Trophoblast cell (in vitro differentiated cells and primary cell): ENCODE measurements around the gene MTM1.
A peak's percentile ranks its signal among the peaks of the same experiment; 100 is the strongest.

Experiments
- DNase-seq, 2 donors: peaks; one replicate each; pipeline ENCODE4 v3.0.0-alpha.2; 2016
- H2AFZ ChIP-seq: 2 replicates; pipeline ENCODE4 v1.6.1; 2013; ENCODE audit warnings: low read length, moderate library complexity, mild to moderate bottlenecking; ENCODE audit not compliant: insufficient read depth, poor library complexity
- H2AK5ac ChIP-seq: 2 replicates; pipeline ENCODE4 v1.6.1; 2013; ENCODE audit warnings: mild to moderate bottlenecking, low read length
- H2BK120ac ChIP-seq: 2 replicates; pipeline ENCODE4 v1.6.1; 2013; ENCODE audit warnings: low read length, mild to moderate bottlenecking, moderate library complexity; ENCODE audit not compliant: insufficient read depth, poor library complexity
- H2BK12ac ChIP-seq: 2 replicates; pipeline ENCODE4 v1.6.1; 2013; ENCODE audit warnings: mild to moderate bottlenecking, low read length, moderate library complexity
- H2BK5ac ChIP-seq: 2 replicates; pipeline ENCODE4 v1.6.1; 2013; ENCODE audit warnings: low read length, low read depth, moderate library complexity, mild to moderate bottlenecking; ENCODE audit not compliant: poor library complexity
- H3K14ac ChIP-seq: 2 replicates; pipeline ENCODE4 v1.6.1; 2013; ENCODE audit warnings: mild to moderate bottlenecking, low read length
- H3K18ac ChIP-seq: 2 replicates; pipeline ENCODE4 v1.6.1; 2013; ENCODE audit warnings: mild to moderate bottlenecking, low read length
- H3K23ac ChIP-seq: 2 replicates; pipeline ENCODE4 v1.6.1; 2013; ENCODE audit warnings: low read length
- H3K27ac ChIP-seq: 2 replicates; pipeline ENCODE4 v1.5.1; 2013; ENCODE audit warnings: low read depth, mild to moderate bottlenecking, inconsistent platforms, low read length, moderate library complexity
- H3K27me3 ChIP-seq: 2 replicates; pipeline ENCODE4 v1.6.1; 2013; ENCODE audit warnings: inconsistent platforms, mild to moderate bottlenecking, low read length, moderate library complexity; ENCODE audit not compliant: insufficient read depth
- H3K36me3 ChIP-seq, 2 experiments: 1 replicate in 1 of 2; 2 replicates in 1 of 2; pipeline ENCODE4 v1.6.1; 2013; ENCODE audit warnings: low read length in 2 of 2, mild to moderate bottlenecking in 2 of 2, moderate library complexity in 1 of 2; ENCODE audit not compliant: insufficient read depth in 2 of 2, control insufficient read depth in 1 of 2
- H3K4ac ChIP-seq: 2 replicates; pipeline ENCODE4 v1.6.1; 2013; ENCODE audit warnings: low read depth, mild to moderate bottlenecking, low read length, moderate library complexity
- H3K4me1 ChIP-seq, 2 experiments: 1 replicate in 1 of 2; 2 replicates in 1 of 2; pipeline ENCODE4 v1.6.1; 2013; ENCODE audit warnings: low read length in 2 of 2, mild to moderate bottlenecking in 2 of 2, moderate library complexity in 1 of 2; ENCODE audit not compliant: insufficient read depth in 2 of 2, control insufficient read depth in 1 of 2
- H3K4me2 ChIP-seq: 2 replicates; pipeline ENCODE4 v1.6.1; 2013; ENCODE audit warnings: inconsistent platforms, mild to moderate bottlenecking, low read length, moderate library complexity
- H3K4me3 ChIP-seq: 2 replicates; pipeline ENCODE4 v1.5.1; 2013; ENCODE audit warnings: mild to moderate bottlenecking, low read depth, low read length, inconsistent platforms
- H3K79me1 ChIP-seq: one replicate; pipeline ENCODE4 v1.6.1; 2013; ENCODE audit warnings: low read length
- H3K79me2 ChIP-seq: 2 replicates; pipeline ENCODE4 v1.6.1; 2013; ENCODE audit warnings: low read length, mild to moderate bottlenecking; ENCODE audit not compliant: control insufficient read depth, insufficient read depth, poor library complexity
- H3K9ac ChIP-seq: 2 replicates; pipeline ENCODE4 v1.6.1; 2013; ENCODE audit warnings: mild to moderate bottlenecking, low read length
- H3K9me3 ChIP-seq: 2 replicates; pipeline ENCODE4 v1.6.1; 2013; ENCODE audit warnings: low read depth, mild to moderate bottlenecking, control low read depth, inconsistent platforms, low read length; ENCODE audit not compliant: insufficient read depth
- H4K12ac ChIP-seq: 2 replicates; pipeline ENCODE4 v1.6.1; 2013; ENCODE audit warnings: low read depth, mild to moderate bottlenecking, low read length, moderate library complexity
- H4K8ac ChIP-seq: 2 replicates; pipeline ENCODE4 v1.6.1; 2013; ENCODE audit warnings: low read depth, mild to moderate bottlenecking, low read length, moderate library complexity
- H4K91ac ChIP-seq: one replicate; pipeline ENCODE4 v1.6.1; 2013; ENCODE audit warnings: low read depth, mild to moderate bottlenecking, low read length, moderate library complexity
- WGBS: extraction: QIAGEN DNeasy Blood & Tissue Kit; methylation state at CpG from one replicate; pipeline ENCODE4 v1.1.7; 2013; ENCODE audit warnings: missing lambda C conversion rate; ENCODE audit not compliant: insufficient read length, insufficient coverage; ENCODE audit errors: extremely low coverage; 5-methylcytosine and 5-hydroxymethylcytosine counted together

Gene MTM1

DNA sequence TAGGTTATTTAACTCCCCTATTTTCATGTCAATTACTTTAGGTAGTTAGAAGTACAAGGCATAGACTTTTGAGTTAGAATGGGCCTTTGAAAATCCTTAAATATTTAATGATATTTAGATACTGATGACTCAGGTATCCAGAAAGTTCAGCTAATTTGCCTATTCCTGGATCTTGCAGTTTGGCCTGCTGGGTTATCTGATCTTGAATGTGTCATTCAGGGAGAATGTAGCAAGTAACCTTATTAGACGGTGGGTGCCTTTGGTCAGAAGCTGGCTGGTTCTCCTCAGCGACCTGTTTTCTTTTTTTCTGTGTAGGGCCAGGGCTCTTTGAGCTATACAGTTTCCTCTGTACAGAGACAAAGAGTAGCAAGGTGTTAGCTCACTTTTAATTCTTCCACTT, 42.0 kb downstream of the MTM1 start:
- Histone ChIP-seq H3K79me1 (no peaks in the 10 kb centered on the region), H3K14ac (no peak overlapping the region), H2BK5ac (no peak overlapping the region), H2AFZ (no peak overlapping the region), H3K18ac (no peak overlapping the region), H2BK12ac (no peak overlapping the region), H3K79me2 (no peaks in the 10 kb centered on the region), H4K91ac (no peak overlapping the region), H2AK5ac (no peak overlapping the region), H4K12ac (no peak overlapping the region), H3K36me3 (peaks cover 2 to 3% of the 10 kb centered on the region in 2 experiments), H3K4ac (no peak overlapping the region), H3K9ac (no peak overlapping the region), H3K27ac (no peak overlapping the region), H3K4me3 (no peak overlapping the region), H2BK120ac (no peak overlapping the region), H3K27me3 (no peaks in the 10 kb centered on the region), H3K4me1 (no peaks in the 10 kb centered on the region), H3K9me3 (no peaks in the 10 kb centered on the region), H3K4me2 (no peak overlapping the region), H3K23ac (no peak overlapping the region), H4K8ac (no peak overlapping the region)
- peak in 1 of 2 donors; percentile 63 for DNase-seq
- WGBS, result no CpG with 5 or more reads among the region's 2 CpGs

DNA sequence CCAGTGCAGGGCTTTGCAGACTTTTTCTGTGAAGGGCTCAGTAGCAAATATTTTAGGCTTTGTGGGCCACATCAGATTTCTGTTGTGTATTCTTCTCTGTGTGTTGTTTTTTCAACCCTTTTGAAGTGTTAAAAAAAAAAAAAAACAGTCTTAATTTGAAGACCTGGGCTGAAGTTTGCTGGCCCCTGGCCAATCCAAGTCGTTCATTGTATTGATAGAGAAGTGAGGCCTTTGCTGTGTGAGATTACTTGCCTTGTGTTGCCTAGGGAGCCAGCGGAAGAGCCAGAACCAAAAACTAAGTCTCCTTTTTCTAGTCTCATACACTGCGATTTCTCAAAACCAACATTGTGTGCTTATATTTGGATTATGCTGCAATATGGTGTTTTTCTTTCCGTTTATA, 46.9 kb downstream of the MTM1 start:
- H2AK5ac ChIP-seq, result no peak overlapping the region
- no peaks in the 10 kb centered on the region for H3K79me2 ChIP-seq
- H4K8ac ChIP-seq, result no peak overlapping the region
- H2BK12ac ChIP-seq, result no peak overlapping the region
- H3K4ac ChIP-seq, result no peak overlapping the region
- H3K36me3 ChIP-seq, result peaks cover 2 to 3% of the 10 kb centered on the region in 2 experiments
- H3K4me1 ChIP-seq, result no peaks in the 10 kb centered on the region
- H4K91ac ChIP-seq, result no peak overlapping the region
- H3K4me2 ChIP-seq, result no peak overlapping the region
- H2BK5ac ChIP-seq, result no peak overlapping the region
- no peak overlapping the region for H3K14ac ChIP-seq
- WGBS, result no CpG with 5 or more reads among the region's 4 CpGs
- H4K12ac ChIP-seq, result no peak overlapping the region
- H3K9ac ChIP-seq, result no peak overlapping the region
- no peak overlapping the region for H3K18ac ChIP-seq
- no peaks in the 10 kb centered on the region for H3K27me3 ChIP-seq
- no peak overlapping the region for H3K4me3 ChIP-seq
- no peak overlapping the region for H3K27ac ChIP-seq
- no peak overlapping the region for H2AFZ ChIP-seq
- no peaks in the 10 kb centered on the region for H3K79me1 ChIP-seq
- no peak overlapping the region for H2BK120ac ChIP-seq
- H3K23ac ChIP-seq, result no peak overlapping the region
- no peak for DNase-seq
- no peaks in the 10 kb centered on the region for H3K9me3 ChIP-seq

DNA sequence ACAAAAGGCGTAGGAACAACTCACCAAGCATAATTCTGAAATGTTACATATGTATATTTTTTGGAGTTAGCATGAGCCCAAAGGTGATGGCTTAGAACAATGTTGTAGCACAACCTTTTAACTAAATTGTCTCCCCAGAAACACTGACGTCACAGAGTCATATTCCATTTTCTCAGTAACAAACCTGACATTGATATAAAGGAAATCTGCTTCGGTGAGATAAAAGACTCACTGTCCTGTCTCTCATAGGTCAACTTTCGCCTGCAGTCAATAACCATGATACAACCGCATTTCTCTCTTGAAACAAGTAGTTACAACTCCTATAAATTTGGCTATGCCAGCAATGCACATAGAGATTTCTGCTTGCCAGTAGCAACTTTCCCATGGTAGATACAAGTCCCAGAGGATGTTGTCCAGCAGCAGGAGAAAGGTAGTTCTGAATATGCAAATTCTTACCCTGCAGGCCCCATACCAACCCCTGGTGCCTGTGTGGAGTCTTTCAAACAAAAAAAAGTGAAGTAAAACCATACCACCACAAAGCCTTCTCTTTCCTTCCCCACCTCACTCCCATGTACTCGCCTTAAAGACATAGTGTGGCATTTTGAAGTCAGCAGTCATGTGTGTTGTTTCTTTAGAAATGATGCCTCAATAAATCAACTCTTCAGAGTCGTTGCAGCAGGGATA, 47.9 kb downstream of the MTM1 start:
- Histone ChIP-seq H2AFZ (no peak overlapping the region), H3K4me2 (no peak overlapping the region), H3K4ac (no peak overlapping the region), H3K79me2 (no peaks in the 10 kb centered on the region), H3K9ac (no peak overlapping the region), H3K4me3 (no peak overlapping the region), H3K27ac (no peak overlapping the region), H3K27me3 (no peaks in the 10 kb centered on the region), H3K9me3 (no peaks in the 10 kb centered on the region), H2BK120ac (no peak overlapping the region), H3K79me1 (no peaks in the 10 kb centered on the region), H3K23ac (no peak overlapping the region), H2AK5ac (no peak overlapping the region), H3K36me3 (peaks cover 2 to 3% of the 10 kb centered on the region in 2 experiments), H4K91ac (no peak overlapping the region), H3K14ac (no peak overlapping the region), H2BK12ac (no peak overlapping the region), H4K12ac (no peak overlapping the region), H4K8ac (no peak overlapping the region), H2BK5ac (no peak overlapping the region), H3K4me1 (no peaks in the 10 kb centered on the region), H3K18ac (no peak overlapping the region)
- no peak for DNase-seq
- WGBS, result no CpG with 5 or more reads among the region's 7 CpGs

DNA sequence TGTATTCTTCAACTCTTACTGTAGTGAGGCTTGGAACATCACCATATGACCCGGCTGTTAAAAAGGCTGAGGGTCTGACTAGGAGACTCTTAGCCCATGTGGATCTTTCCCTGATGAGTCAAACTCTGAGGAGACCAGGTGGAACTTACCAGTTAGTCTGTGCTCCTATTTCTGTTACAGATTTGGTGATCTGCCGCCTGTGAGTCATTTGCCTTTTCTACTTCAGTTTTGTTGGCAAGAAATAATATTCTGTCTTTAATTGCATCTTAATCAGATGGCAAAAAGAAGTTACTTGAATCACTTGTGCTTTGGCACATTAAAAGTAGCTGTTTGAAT, 48.4 kb downstream of the MTM1 start:
- Histone ChIP-seq H2AFZ (no peak overlapping the region), H4K91ac (no peak overlapping the region), H3K79me2 (no peaks in the 10 kb centered on the region), H3K27me3 (no peaks in the 10 kb centered on the region), H2BK12ac (no peak overlapping the region), H3K23ac (no peak overlapping the region), H3K14ac (no peak overlapping the region), H2BK120ac (no peak overlapping the region), H2BK5ac (no peak overlapping the region), H4K12ac (no peak overlapping the region), H3K4me2 (no peak overlapping the region), H4K8ac (no peak overlapping the region), H3K27ac (no peak overlapping the region), H3K4ac (no peak overlapping the region), H3K4me1 (no peaks in the 10 kb centered on the region), H3K18ac (no peak overlapping the region), H3K79me1 (no peaks in the 10 kb centered on the region), H3K9me3 (no peaks in the 10 kb centered on the region), H2AK5ac (no peak overlapping the region), H3K36me3 (peaks cover 1 to 3% of the 10 kb centered on the region in 2 experiments), H3K4me3 (no peak overlapping the region), H3K9ac (no peak overlapping the region)
- WGBS, result no CpG with 5 or more reads among the region's 2 CpGs
- DNase-seq, result no peak
